GM18951 (cell line): ENCODE results near the gene YIF1A.
A peak's percentile ranks its signal among the peaks of the same experiment; 100 is the strongest.

Source experiments
- POLR2A ChIP-seq: IDR thresholded peaks from 4 replicates; pipeline ENCODE4 v1.6.1; 2011; ENCODE audit warnings: mild to moderate bottlenecking; ENCODE audit not compliant: insufficient read length, insufficient read depth; ENCODE audit errors: extremely low read depth
- in situ Hi-C: fragments of 300-500 bp; cut with MboI; formaldehyde crosslinking; loops from one replicate; pipeline ENCODE4 v1.12.0; 2022; ENCODE audit warnings: low sequenced_read_pairs, mixed read lengths, inconsistent platforms; ENCODE audit not compliant: unreplicated experiment

Gene YIF1A

GRCh38 chr11:66287889-66288670 lies 863 bp downstream of the YIF1A start:
- TF ChIP-seq POLR2A: no peak
- in situ Hi-C loops: no loop called here

GRCh38 chr11:66287211-66287888 lies 1.6 kb downstream of the YIF1A start:
- no peak for TF ChIP-seq POLR2A
- in situ Hi-C loops: no loop called here

- no peak for TF ChIP-seq POLR2A
- in situ Hi-C loops: no loop called here
Observed at GRCh38 chr11:66286699-66287098, 2.2 kb downstream of the YIF1A start.

- TF ChIP-seq POLR2A: no peak
- in situ Hi-C loops: no loop called here
Observed at GRCh38 chr11:66285250-66285947, 3.5 kb downstream of the YIF1A start.

GRCh38 chr11:66284526-66285078 lies 4.3 kb downstream of the YIF1A start:
- in situ Hi-C loops: no loop called here
- TF ChIP-seq POLR2A: no peak

DNA sequence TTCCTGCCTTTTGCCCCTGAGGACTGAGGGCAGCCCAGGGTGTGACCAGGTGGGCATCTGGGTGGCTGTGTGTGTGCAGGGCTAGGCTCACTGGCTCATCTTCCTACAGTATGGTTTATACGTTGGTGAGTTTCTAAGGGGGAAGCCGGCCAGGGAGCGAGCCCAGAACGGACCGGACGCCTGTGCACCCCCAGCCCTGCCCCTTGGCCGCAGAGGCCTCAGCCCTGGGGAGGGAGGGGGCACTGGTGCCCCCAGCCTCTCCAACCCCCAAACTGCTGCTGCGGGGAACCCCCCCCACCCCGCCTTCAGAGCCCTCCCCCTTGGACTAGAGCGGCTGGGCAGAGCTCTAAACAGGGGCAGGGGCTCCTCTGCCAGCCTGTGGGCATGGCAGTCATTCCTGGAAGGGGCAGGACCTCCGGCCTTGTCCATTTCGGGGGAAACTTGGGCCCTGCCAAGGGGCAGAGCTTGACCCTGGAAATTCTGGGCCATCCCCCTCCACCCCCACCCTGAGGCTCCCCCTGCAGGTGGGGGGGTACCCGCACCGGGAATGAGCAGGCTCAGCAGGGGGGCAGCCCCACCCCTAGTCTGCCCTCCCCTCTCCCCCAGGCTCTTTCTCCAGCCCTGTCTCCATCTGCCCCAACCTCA lies 5.4 kb downstream of the YIF1A start:
- in situ Hi-C loops: no loop called here
- TF ChIP-seq POLR2A: no peak

DNA sequence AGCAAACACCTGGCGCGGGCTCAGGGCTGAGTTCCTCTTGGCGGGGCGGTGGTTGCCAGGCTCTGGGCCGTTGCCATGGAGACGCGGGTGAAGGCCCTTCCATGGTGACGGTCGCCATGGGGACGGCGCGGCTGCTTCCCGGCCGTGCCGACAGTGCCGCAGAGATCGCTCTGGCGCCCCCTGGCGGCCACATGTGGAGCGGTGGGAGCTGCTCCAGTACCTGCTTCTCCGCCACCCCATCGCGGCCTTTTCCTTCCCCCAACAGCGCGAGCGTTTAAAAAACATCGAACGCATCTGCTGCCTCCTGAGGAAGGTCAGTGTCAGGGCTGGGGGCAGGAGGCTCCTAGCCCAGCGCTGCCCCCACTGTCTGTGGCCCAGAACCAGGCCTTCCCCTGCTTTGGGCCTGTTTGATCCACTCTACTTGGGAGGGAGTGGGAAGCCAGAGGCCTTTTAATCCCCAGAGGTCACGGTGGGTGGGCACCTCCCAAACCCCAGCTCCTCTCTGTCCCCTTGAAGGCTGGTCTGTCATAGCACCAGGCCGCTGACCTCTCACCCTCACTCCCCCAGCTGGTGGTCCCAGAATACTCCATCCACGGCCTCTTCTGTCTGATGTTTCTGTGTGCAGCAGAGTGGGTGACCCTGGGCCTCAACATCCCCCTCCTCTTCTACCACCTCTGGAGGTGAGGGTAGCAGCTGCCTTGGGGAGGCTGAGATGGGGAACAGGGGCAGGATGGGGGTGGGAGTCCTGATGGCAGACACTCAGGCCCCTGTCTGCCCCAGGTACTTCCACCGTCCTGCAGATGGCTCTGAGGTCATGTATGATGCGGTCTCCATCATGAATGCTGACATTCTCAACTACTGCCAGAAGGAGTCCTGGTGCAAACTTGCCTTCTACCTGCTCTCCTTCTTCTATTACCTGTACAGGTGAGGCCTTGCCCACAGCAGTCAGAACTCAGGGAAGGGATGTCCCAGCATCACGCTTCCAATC lies 6.2 kb downstream of the YIF1A start:
- in situ Hi-C loops: no loop called here
- TF ChIP-seq POLR2A: peak; percentile 30

DNA sequence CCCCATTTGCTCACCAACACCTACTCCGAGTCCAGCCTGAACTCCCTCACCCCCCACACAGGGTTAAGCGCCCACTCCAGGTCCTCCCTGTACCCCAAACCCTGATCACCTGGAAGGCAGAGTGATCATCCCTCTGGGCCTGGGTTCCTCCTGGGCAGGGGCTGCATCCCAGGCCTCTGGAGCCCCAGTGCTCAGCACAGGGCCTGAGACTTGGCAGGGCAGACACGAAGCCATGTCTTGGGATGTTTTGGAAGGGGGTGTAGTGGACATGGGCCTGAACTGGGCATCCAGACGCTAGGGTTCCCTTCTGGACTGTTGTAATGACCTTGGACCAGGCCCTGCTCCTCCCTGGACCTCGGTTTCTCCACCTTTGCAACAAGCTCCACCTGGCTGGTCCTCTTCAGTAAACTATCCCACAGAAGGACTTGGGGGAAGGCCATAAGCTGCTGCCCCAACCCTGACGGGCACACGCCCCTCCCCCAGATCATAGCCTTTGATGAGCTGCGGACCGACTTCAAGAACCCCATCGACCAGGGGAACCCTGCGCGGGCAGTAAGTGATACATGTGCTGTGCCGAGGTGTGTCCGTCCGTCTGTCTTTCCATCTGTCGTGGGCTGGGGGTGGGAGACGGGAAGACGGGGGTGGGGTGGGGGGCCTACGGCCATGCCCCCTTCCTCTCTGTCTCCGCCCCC lies 7.0 kb downstream of the YIF1A start:
- no peak for TF ChIP-seq POLR2A
- in situ Hi-C loops: no loop called here

GRCh38 chr11:66281001-66281400 lies 7.9 kb downstream of the YIF1A start:
- TF ChIP-seq POLR2A: no peak
- in situ Hi-C loops: no loop called here

DNA sequence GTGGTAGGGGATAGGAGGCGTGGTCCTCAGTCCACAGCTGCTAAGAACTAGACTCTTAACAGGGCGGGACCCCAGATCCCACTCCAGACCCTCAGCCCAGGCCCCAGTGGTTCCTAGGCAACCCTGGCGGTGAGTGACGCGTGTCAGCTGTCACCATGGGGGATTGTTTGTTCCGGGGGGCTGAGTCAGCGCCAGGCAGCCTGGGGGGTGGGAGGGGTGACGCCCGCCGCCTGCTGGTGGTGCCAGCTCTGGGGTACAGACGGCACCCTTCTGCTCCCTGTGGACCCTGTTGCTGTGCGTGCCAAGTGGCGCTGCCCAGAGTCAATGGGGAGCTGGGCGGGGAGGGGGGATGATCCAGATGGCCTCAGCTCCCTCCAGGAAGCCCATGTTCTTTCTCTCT lies 8.5 kb downstream of the YIF1A start:
- TF ChIP-seq POLR2A: no peak
- in situ Hi-C loops: no loop called here

- in situ Hi-C loops: no loop called here
- TF ChIP-seq POLR2A: no peak
Observed at GRCh38 chr11:66279092-66279734, 9.7 kb downstream of the YIF1A start.
